HepG2 (cell line): Measurements from ENCODE around the gene PLCZ1. TPM values are rescaled to one million over a fixed set of nuclear protein-coding genes. Genes with fewer than 3 reads are reported as not detected.

ENCODE experiments used
- ATAC-seq: fragments of 200-7000 bp; cut with Tn5 transposase; 3 replicates; pipeline ENCODE4 v1.9.1; 2020; ENCODE audit warnings: mild to moderate bottlenecking, moderate library complexity
- BruUV-seq: library from RNA; stranded (reverse); fragments of 400-500 nt; replicated peaks from 2 replicates; lab custom pipeline; 2021; lab: Mats Ljungman, UMichigan
- CTCF ChIA-PET: fragments of 300-600 bp; formaldehyde crosslinking; extraction: SDS; loops from one replicate; lab custom pipeline; 2021; ENCODE audit warnings: low total read pairs, inconsistent platforms, low intra/inter-chr PET ratio; lab: Yijun Ruan, JAX
- POLR2A ChIA-PET: fragments of 350-600 bp; sonication (Branson Sonifier 250); formaldehyde crosslinking; loops from one replicate; lab custom pipeline; 2020; ENCODE audit warnings: antibody characterized with exemption, inconsistent platforms; lab: Yijun Ruan, JAX
- DNase-seq: peaks from one replicate; pipeline ENCODE4 v3.0.0-alpha.2; 2015; ENCODE audit warnings: low spot score
- FAIRE-seq: peaks from 3 replicates; lab custom pipeline; 2011; peaks lifted over from hg19 to GRCh38; lab: Jason Lieb, UNC
- H2AFZ ChIP-seq: one replicate; pipeline ENCODE4 v1.6.1; 2011; ENCODE audit warnings: low read length, inconsistent platforms
- H3K27ac ChIP-seq: fragments of 300-600 bp; 3 replicates; pipeline ENCODE4 v1.8.0; 2011; ENCODE audit warnings: mixed run types, mild to moderate bottlenecking, mixed read lengths, low read length, inconsistent platforms; ENCODE audit not compliant: insufficient read depth; ENCODE audit errors: extremely low read length
- H3K27me3 ChIP-seq, 2 experiments: fragments of 200-600 bp in 1 of 2; 2 replicates in 1 of 2; 3 replicates in 1 of 2; pipeline versions ENCODE4 v1.6.0 to v1.8.0; 2011; ENCODE audit warnings: low read length in 2 of 2, mild to moderate bottlenecking in 2 of 2, moderate library complexity in 2 of 2, inconsistent platforms in 1 of 2; ENCODE audit not compliant: insufficient read depth in 2 of 2, control insufficient read depth in 1 of 2
- H3K36me3 ChIP-seq, 2 experiments: fragments of 200-600 bp in 1 of 2; replicated peaks in 1 of 2; 2 replicates in 1 of 2; 3 replicates in 1 of 2; pipeline versions ENCODE4 v1.5.1 to v1.8.0; 2011; ENCODE audit warnings: low read length in 2 of 2, inconsistent platforms in 1 of 2; ENCODE audit not compliant: insufficient read depth in 2 of 2, control insufficient read depth in 1 of 2
- H3K4me1 ChIP-seq: 2 replicates; pipeline ENCODE4 v1.5.1; 2012; ENCODE audit warnings: low read length, inconsistent platforms; ENCODE audit not compliant: insufficient read depth
- H3K4me2 ChIP-seq: 2 replicates; pipeline ENCODE4 v1.6.0; 2011; ENCODE audit warnings: low read depth, low read length, inconsistent platforms
- H3K4me3 ChIP-seq, 3 experiments: fragments of 200-600 bp in 1 of 3; sonication (generic), shearing (Covaris generic) in 1 of 3; replicated peaks in 1 of 3; 2 replicates each; pipeline ENCODE4 v1.5.1; 2011 to 2016; ENCODE audit warnings: low read length in 3 of 3, inconsistent platforms in 2 of 3, low read depth in 2 of 3, mild to moderate bottlenecking in 2 of 3, control low read depth in 1 of 3, mixed read lengths in 1 of 3; ENCODE audit not compliant: insufficient read depth in 1 of 3
- H3K79me2 ChIP-seq: one replicate; pipeline ENCODE4 v1.6.1; 2011; ENCODE audit warnings: low read length, inconsistent platforms; ENCODE audit not compliant: insufficient read depth
- H3K9ac ChIP-seq: 2 replicates; pipeline ENCODE4 v1.6.0; 2011; ENCODE audit warnings: mild to moderate bottlenecking, low read depth, low read length, inconsistent platforms; ENCODE audit not compliant: insufficient read depth
- H3K9me3 ChIP-seq: 2 replicates; pipeline ENCODE4 v1.5.1; 2012; ENCODE audit warnings: mild to moderate bottlenecking, low read length
- H4K20me1 ChIP-seq: 2 replicates; pipeline ENCODE4 v1.6.0; 2011; ENCODE audit warnings: inconsistent platforms, mild to moderate bottlenecking, low read length, moderate library complexity; ENCODE audit not compliant: insufficient read depth
- FOSL1 ChIP-seq: sonication (generic); formaldehyde crosslinking; IDR thresholded peaks from 2 replicates; pipeline ENCODE4 v1.9.0; 2021; ENCODE audit warnings: missing genetic modification reagents, borderline replicate concordance
- JUNB ChIP-seq: sonication (generic); formaldehyde crosslinking; IDR thresholded peaks from 2 replicates; pipeline ENCODE4 v1.8.0; 2022; ENCODE audit warnings: missing genetic modification reagents, mild to moderate bottlenecking, borderline replicate concordance
- KLF12 ChIP-seq: sonication (generic); formaldehyde crosslinking; IDR thresholded peaks from 2 replicates; pipeline ENCODE4 v1.4.0; 2020; ENCODE audit warnings: missing genetic modification reagents, borderline replicate concordance
- NR2F1 ChIP-seq, 2 experiments: fragments of 450-650 bp in 1 of 2; formaldehyde crosslinking in 1 of 2; IDR thresholded peaks; 2 replicates each; pipeline versions ENCODE4 v1.5.0 to v1.6.1; 2016 to 2020; ENCODE audit warnings: mild to moderate bottlenecking in 1 of 2, missing compliant biosample characterization in 1 of 2, missing genetic modification reagents in 1 of 2, moderate library complexity in 1 of 2
- NR3C1 ChIP-seq: sonication (generic); formaldehyde crosslinking; IDR thresholded peaks from 2 replicates; pipeline ENCODE4 v1.4.0; 2020; ENCODE audit warnings: missing genetic modification reagents
- TSC22D2 ChIP-seq: sonication (generic); formaldehyde crosslinking; IDR thresholded peaks from 2 replicates; pipeline ENCODE4 v1.5.1; 2020; ENCODE audit warnings: missing genetic modification reagents, mild to moderate bottlenecking, borderline replicate concordance
- ZEB1 ChIP-seq: IDR thresholded peaks from 2 replicates; pipeline ENCODE4 v1.6.1; 2012; ENCODE audit warnings: mild to moderate bottlenecking, low read depth, inconsistent platforms; ENCODE audit not compliant: insufficient replicate concordance
- ZMAT3 ChIP-seq: sonication (generic); formaldehyde crosslinking; conservative IDR thresholded peaks from 2 replicates; pipeline ENCODE4 v1.7.0; 2021; ENCODE audit warnings: missing genetic modification reagents
- ZNF546 ChIP-seq: sonication (generic); formaldehyde crosslinking; conservative IDR thresholded peaks from 2 replicates; pipeline ENCODE4 v1.8.1; 2023; ENCODE audit warnings: mild to moderate bottlenecking, missing genetic modification reagents
- ZNF816 ChIP-seq: sonication (generic); formaldehyde crosslinking; IDR thresholded peaks from 2 replicates; pipeline ENCODE4 v1.8.0; 2022; ENCODE audit warnings: missing genetic modification reagents, mild to moderate bottlenecking, borderline replicate concordance
- WGBS: methylation state at CpG from one replicate; pipeline ENCODE4 v1.1.6; 2017; ENCODE audit warnings: low lambda C conversion rate; 5-methylcytosine and 5-hydroxymethylcytosine counted together
- in situ Hi-C: cut with HindIII; loops from 2 replicates; pipeline ENCODE4 v1.10.0; 2017; ENCODE audit warnings: low pct_unique_long_range_greater_than_20kb; ENCODE audit not compliant: extremely low pct_ligation_motif_present
- intact Hi-C: fragments of 100-400 bp; cut with micrococcal nuclease; formaldehyde crosslinking; loops from one replicate; pipeline ENCODE4 v1.10.0; 2022; ENCODE audit not compliant: unreplicated experiment
- polyA plus RNA-seq, 8 experiments: library from polyadenylated mRNA; depleted of rRNA in 3 of 8; stranded (reverse) in 7 of 8; unstranded in 1 of 8; fragments of >200 nt; fragmentation: Illumina TruSeq in 4 of 8; extraction: Trizol in 4 of 8; gene quantifications; 2 replicates each; pipeline versions ENCODE4 v1.2.1 to v1.2.3, GENCODE V29; 2011 to 2016; ENCODE audit warnings: low read depth in 4 of 8, missing spikeins in 1 of 8, mixed read lengths in 1 of 8; ENCODE audit not compliant: insufficient read depth in 1 of 8
- total RNA-seq, 5 experiments: library from RNA; depleted of rRNA; stranded (reverse); fragments of >200 nt; fragmentation: Illumina TruSeq; extraction: Trizol; gene quantifications; 2 replicates each; pipeline ENCODE4 v1.2.3, GENCODE V29; 2016; ENCODE audit warnings: low read depth in 1 of 5
- TF ChIP-seq, protein P1 (sequence below): sonication (generic); formaldehyde crosslinking; IDR thresholded peaks from 2 replicates; pipeline ENCODE4 v1.8.1; 2022; ENCODE audit warnings: low read depth, mild to moderate bottlenecking, missing genetic modification reagents
- TF ChIP-seq, protein P2 (sequence below): fragments of 450-650 bp; IDR thresholded peaks from 2 replicates; pipeline ENCODE4 v1.6.1; 2017
- TF ChIP-seq, protein P3 (sequence below), 2 experiments: sonication (generic) in 1 of 2; formaldehyde crosslinking in 1 of 2; IDR thresholded peaks; 2 replicates each; pipeline versions ENCODE4 v1.5.1 to v1.6.1; 2011 to 2020; ENCODE audit warnings: borderline replicate concordance in 1 of 2, low read depth in 1 of 2, low read length in 1 of 2, mild to moderate bottlenecking in 1 of 2, missing genetic modification reagents in 1 of 2, moderate library complexity in 1 of 2

The PLCZ1 gene
- total and polyA plus RNA-seq, 2 of the 13 experiments (the other 11 are each of a cell fraction or from before 2014, with no cell fraction given): not detected

DNA sequence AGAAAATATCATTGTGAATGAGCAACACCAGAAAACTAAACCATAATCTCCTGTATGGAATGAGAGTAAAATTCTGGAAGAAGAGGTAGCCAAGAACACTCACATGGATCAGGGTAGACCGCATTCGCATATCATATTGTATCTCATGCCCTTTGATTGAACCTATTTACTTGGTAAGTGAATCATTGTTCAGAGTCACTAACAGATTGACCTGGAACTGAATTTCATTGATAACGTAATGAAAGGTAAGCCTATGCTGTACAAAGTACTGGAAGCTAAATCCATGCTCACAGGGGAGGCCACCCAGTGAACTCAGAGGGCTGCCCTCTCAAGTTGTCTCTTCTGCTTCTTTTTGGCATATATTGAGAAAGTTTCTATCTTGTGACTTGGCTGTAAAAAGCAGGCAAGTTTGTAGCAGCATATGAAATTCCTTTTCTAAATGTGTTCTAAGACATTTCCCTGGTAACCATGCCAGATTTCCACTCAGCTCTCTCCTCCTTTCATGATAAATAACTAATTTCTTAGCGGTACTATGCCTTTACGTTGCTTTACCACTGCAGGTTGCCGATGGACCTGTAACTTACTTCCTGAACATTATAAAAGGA, 91.4 kb downstream of the PLCZ1 start:
- Histone ChIP-seq H3K27me3 (no peaks in the 10 kb centered on the region), H4K20me1 (no peaks in the 10 kb centered on the region), H2AFZ (no peak overlapping the region), H3K4me2 (no peak overlapping the region), H3K79me2 (no peaks in the 10 kb centered on the region), H3K4me1 (no peaks in the 10 kb centered on the region), H3K36me3 (no peaks in the 10 kb centered on the region), H3K4me3 (no peak overlapping the region), H3K9me3 (no peaks in the 10 kb centered on the region), H3K27ac (no peak overlapping the region), H3K9ac (no peak overlapping the region)
- TF ChIP-seq, protein P1, sequence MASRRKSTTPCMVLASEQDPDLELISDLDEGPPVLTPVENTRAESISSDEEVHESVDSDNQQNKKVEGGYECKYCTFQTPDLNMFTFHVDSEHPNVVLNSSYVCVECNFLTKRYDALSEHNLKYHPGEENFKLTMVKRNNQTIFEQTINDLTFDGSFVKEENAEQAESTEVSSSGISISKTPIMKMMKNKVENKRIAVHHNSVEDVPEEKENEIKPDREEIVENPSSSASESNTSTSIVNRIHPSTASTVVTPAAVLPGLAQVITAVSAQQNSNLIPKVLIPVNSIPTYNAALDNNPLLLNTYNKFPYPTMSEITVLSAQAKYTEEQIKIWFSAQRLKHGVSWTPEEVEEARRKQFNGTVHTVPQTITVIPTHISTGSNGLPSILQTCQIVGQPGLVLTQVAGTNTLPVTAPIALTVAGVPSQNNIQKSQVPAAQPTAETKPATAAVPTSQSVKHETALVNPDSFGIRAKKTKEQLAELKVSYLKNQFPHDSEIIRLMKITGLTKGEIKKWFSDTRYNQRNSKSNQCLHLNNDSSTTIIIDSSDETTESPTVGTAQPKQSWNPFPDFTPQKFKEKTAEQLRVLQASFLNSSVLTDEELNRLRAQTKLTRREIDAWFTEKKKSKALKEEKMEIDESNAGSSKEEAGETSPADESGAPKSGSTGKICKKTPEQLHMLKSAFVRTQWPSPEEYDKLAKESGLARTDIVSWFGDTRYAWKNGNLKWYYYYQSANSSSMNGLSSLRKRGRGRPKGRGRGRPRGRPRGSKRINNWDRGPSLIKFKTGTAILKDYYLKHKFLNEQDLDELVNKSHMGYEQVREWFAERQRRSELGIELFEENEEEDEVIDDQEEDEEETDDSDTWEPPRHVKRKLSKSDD: no peak
- TF ChIP-seq FOSL1 (CRISPR knock-in tag) (no peak), KLF12 (CRISPR knock-in tag) (no peak), TSC22D2 (CRISPR knock-in tag) (no peak), ZMAT3 (no peak), NR3C1 (CRISPR knock-in tag) (no peak), ZEB1 (no peak), NR2F1 (CRISPR knock-in tag; IDR thresholded peaks at IDR 0.05) (no peak), ZNF546 (no peak), JUNB (CRISPR knock-in tag) (no peak), ZNF816 (CRISPR knock-in tag) (no peak)
- TF ChIP-seq, protein P2, sequence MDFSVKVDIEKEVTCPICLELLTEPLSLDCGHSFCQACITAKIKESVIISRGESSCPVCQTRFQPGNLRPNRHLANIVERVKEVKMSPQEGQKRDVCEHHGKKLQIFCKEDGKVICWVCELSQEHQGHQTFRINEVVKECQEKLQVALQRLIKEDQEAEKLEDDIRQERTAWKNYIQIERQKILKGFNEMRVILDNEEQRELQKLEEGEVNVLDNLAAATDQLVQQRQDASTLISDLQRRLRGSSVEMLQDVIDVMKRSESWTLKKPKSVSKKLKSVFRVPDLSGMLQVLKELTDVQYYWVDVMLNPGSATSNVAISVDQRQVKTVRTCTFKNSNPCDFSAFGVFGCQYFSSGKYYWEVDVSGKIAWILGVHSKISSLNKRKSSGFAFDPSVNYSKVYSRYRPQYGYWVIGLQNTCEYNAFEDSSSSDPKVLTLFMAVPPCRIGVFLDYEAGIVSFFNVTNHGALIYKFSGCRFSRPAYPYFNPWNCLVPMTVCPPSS: no peak
- TF ChIP-seq, protein P3, sequence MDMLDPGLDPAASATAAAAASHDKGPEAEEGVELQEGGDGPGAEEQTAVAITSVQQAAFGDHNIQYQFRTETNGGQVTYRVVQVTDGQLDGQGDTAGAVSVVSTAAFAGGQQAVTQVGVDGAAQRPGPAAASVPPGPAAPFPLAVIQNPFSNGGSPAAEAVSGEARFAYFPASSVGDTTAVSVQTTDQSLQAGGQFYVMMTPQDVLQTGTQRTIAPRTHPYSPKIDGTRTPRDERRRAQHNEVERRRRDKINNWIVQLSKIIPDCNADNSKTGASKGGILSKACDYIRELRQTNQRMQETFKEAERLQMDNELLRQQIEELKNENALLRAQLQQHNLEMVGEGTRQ (IDR thresholded peaks at IDR 0.05; ENCODE audit: low read depth, low read length): no peak
- TF ChIP-seq, protein P3 (CRISPR knock-in tag; IDR thresholded peaks at IDR 0.05; ENCODE audit: borderline replicate concordance): no peak
- POLR2A ChIA-PET: no interaction called here
- no peak for FAIRE-seq
- intact Hi-C loops: no loop called here
- no peak for ATAC-seq
- no TSS peak for BruUV-seq
- in situ Hi-C loops: no loop called here
- no peak for DNase-seq
- CTCF ChIA-PET: no interaction called here
- 52% methylated on average over 6 of the region's 6 CpGs for WGBS
